ENCODE data around the gene TMEM25. TPM values are rescaled to one million over a fixed set of nuclear protein-coding genes. Genes with fewer than 3 reads are reported as not detected.
"Not testable (repeated sequence)": the region's sequence is repeated elsewhere in the genome, so short reads cannot be mapped to it uniquely, and the experiment has no call there.

The TMEM25 gene
- total RNA-seq = 10 to 100 TPM in 1 of 3 donors, 1 to 10 TPM in 2; 4.1 to 11.0 (median 9.3) TPM
- total RNA-seq (2013) = 5.1 TPM

DNA sequence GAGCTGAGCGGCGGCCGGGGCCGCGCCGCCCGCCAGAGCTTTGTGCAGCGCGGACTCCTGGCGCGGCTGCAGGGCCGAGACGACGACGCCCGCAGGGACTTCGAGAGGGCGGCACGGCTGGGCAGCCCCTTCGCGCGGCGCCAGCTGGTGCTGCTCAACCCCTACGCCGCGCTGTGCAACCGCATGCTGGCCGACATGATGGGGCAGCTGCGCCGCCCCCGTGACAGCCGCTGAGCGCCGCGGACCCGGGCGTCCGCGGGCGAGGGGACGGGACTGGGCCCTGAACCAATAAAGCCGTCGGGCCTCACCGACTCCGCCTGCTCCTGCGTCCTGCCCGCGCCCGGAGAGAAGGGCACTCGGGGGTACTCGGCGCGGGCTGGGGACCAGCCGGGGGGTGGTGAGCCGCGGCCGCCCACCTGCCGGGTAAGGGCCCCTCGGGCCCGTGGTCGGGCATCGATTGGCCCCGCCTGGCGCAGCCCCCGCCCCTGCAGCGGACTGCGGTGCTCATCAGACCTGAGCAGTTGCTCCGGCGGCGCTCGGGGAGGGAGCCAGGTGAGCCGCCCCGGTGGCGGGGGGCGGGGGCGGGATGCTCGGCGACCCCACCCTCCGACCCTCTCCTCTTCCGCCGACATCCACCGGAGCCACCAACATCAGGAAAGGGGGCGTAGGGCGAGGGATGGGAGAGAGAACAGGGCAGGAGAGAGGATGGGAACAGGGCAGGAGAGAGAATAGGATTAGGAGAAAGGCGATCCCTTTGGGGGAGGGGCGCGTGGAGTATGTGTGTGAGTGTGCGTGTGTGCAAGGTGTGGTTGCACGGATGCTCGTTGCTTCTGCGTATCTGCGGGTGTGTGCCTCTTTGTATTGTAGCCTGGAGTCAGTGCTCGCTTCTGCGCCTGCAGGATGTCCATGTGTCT, at the start of gene TMEM25:
TSS of gene TMEM25 (plus strand) at position 510 of the 914 bp plus-strand sequence. CDS start 610 bp downstream, outside the sequence.
- Histone ChIP-seq H3K27me3 (ENCODE audit: control insufficient read depth, insufficient read depth, low read length) (no peaks in the 10 kb centered on the region), H3K4me3 (ENCODE audit: low read length) (peak within 1 kb of the TSS; percentile 46), H3K4me1 (ENCODE audit: control insufficient read depth, insufficient read depth, low read length) (peaks cover 21% of the 10 kb centered on the region), H3K36me3 (ENCODE audit: control insufficient read depth, insufficient read depth, low read length) (no peaks in the 10 kb centered on the region), H3K9me3 (ENCODE audit: control insufficient read depth, insufficient read depth, low read length) (no peaks in the 10 kb centered on the region), H3K27ac (ENCODE audit: low read length) (no peak within 1 kb of the TSS)
- no peaks in the 10 kb centered on the region for H3K9me3 Mint-ChIP-seq
- 1% methylated on average over 92 of the region's 94 CpGs for WGBS (ENCODE audit: insufficient coverage)
- DNase-seq (peak; percentile 50 to 77), ATAC-seq (peak; percentile 81 to 83 (median 82))
- peak within 1 kb of the TSS; percentile 90 for H3K4me3 Mint-ChIP-seq
- no peaks in the 10 kb centered on the region for H3K36me3 Mint-ChIP-seq
- H3K4me1 Mint-ChIP-seq = peaks cover 32 to 33% of the 10 kb centered on the region in 2 donors
- peak within 1 kb of the TSS in 1 of 2 donors; percentile 76 for H3K27ac Mint-ChIP-seq
- TF ChIP-seq, protein P1, sequence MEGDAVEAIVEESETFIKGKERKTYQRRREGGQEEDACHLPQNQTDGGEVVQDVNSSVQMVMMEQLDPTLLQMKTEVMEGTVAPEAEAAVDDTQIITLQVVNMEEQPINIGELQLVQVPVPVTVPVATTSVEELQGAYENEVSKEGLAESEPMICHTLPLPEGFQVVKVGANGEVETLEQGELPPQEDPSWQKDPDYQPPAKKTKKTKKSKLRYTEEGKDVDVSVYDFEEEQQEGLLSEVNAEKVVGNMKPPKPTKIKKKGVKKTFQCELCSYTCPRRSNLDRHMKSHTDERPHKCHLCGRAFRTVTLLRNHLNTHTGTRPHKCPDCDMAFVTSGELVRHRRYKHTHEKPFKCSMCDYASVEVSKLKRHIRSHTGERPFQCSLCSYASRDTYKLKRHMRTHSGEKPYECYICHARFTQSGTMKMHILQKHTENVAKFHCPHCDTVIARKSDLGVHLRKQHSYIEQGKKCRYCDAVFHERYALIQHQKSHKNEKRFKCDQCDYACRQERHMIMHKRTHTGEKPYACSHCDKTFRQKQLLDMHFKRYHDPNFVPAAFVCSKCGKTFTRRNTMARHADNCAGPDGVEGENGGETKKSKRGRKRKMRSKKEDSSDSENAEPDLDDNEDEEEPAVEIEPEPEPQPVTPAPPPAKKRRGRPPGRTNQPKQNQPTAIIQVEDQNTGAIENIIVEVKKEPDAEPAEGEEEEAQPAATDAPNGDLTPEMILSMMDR (IDR thresholded peaks at IDR 0.05) = no peak
- no peaks in the 10 kb centered on the region for H3K27me3 Mint-ChIP-seq (ENCODE audit: low read depth in 2 of 2)
- intact Hi-C loops (cut with micrococcal nuclease) = loop anchor here (2.0 kb wide), 1 partner anchor 36 kb away; no protein-coding TSS in a partner anchor

DNA sequence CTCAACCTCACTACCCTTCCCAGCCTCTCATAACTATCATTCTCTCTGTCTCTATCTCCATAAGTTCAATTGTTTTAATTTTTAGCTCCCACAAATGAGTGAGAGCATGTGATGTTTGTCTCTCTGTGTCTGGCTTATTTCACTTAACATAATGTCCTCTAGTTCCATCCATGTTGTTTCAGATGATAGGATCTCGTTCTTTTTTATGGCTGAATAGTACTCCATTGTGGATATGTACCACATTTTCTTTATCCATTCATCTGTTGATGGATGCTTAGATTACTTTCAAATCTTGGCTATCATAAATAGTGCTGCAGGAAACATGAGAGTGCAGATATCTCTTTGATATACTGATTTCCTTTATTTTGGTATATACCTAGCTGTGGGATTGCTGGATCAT, 49.8 kb upstream of the TMEM25 start:
- ATAC-seq; H3K27me3 ChIP-seq (ENCODE audit: control insufficient read depth, insufficient read depth, low read length); H3K27me3 Mint-ChIP-seq (ENCODE audit: low read depth in 2 of 2); H3K4me3 ChIP-seq (ENCODE audit: low read length); DNase-seq; H3K27ac Mint-ChIP-seq; H3K9me3 ChIP-seq (ENCODE audit: control insufficient read depth, insufficient read depth, low read length); intact Hi-C loops (cut with micrococcal nuclease); H3K9me3 Mint-ChIP-seq; H3K4me1 Mint-ChIP-seq; H3K4me3 Mint-ChIP-seq; H3K27ac ChIP-seq (ENCODE audit: low read length); H3K4me1 ChIP-seq (ENCODE audit: control insufficient read depth, insufficient read depth, low read length): not testable (repeated sequence)
- peaks cover 83% of the 10 kb centered on the region for H3K36me3 ChIP-seq (ENCODE audit: control insufficient read depth, insufficient read depth, low read length)
- H3K36me3 Mint-ChIP-seq = peaks cover 31% of the 10 kb centered on the region
- WGBS (ENCODE audit: insufficient coverage) = no CpG with 5 or more reads among the region's 1 CpG

DNA sequence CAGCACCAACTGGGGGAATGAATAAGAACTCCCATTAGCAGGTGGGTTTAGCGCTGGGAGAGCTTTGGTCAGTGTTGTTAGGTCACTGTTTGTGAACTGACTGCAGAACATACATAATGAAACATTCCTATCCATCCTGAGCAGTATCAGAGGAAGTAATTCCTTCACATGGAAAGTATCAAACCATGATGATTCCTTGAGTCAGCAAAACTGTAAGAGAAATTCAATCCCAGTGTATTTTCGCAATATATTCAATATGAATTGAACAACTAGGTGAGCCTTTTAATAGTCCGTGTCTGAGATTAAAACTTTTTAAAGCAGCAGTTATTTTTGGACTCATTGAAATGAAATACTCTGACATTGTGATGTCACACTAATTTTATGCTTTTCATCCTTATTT, 46.6 kb upstream of the TMEM25 start:
- intact Hi-C loops (cut with micrococcal nuclease) = no loop called here
- peak overlapping the region; percentile 29 to 34 for H3K27ac Mint-ChIP-seq
- DNase-seq (no peak), ATAC-seq (no peak)
- Histone ChIP-seq H3K27ac (ENCODE audit: low read length) (no peak overlapping the region), H3K9me3 (ENCODE audit: control insufficient read depth, insufficient read depth, low read length) (no peaks in the 10 kb centered on the region), H3K4me3 (ENCODE audit: low read length) (no peak overlapping the region), H3K4me1 (ENCODE audit: control insufficient read depth, insufficient read depth, low read length) (no peaks in the 10 kb centered on the region), H3K27me3 (ENCODE audit: control insufficient read depth, insufficient read depth, low read length) (no peaks in the 10 kb centered on the region), H3K36me3 (ENCODE audit: control insufficient read depth, insufficient read depth, low read length) (peaks cover 68% of the 10 kb centered on the region)
- H3K4me1 Mint-ChIP-seq = no peaks in the 10 kb centered on the region
- H3K27me3 Mint-ChIP-seq (ENCODE audit: low read depth in 2 of 2) = no peaks in the 10 kb centered on the region
- TF ChIP-seq, protein P1 (IDR thresholded peaks at IDR 0.05) = no peak
- H3K36me3 Mint-ChIP-seq = peaks cover 21% of the 10 kb centered on the region
- H3K9me3 Mint-ChIP-seq = no peaks in the 10 kb centered on the region
- WGBS (ENCODE audit: insufficient coverage) = 100% methylated on average over 1 of the region's 3 CpGs
- H3K4me3 Mint-ChIP-seq = no peak overlapping the region

DNA sequence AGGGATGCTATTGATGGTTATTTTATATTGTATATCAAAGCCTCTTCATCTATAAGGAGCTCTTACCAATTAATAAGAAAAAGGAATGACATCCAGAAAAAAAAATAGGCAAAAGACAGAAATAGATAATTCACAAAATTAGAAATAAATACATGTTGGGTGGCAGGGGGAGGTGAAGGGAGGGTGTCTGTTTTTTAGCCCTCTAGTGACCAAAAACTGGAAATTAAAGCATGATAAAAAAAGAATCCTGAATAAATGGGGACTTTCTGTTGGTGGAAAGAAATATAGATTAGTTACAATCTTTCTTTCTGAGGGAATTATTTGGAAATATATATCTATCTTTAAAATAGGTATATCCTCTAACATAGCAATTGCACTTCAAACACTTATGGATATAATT, 45.7 kb upstream of the TMEM25 start:
- H3K36me3 ChIP-seq (ENCODE audit: control insufficient read depth, insufficient read depth, low read length) = peaks cover 68% of the 10 kb centered on the region
- no peak overlapping the region for H3K27ac ChIP-seq (ENCODE audit: low read length)
- no peaks in the 10 kb centered on the region for H3K4me1 ChIP-seq (ENCODE audit: control insufficient read depth, insufficient read depth, low read length)
- H3K4me3 ChIP-seq (ENCODE audit: low read length) = no peak overlapping the region
- Mint-ChIP-seq H3K4me1 (no peaks in the 10 kb centered on the region), H3K36me3 (peaks cover 21% of the 10 kb centered on the region), H3K27me3 (ENCODE audit: low read depth in 2 of 2) (no peaks in the 10 kb centered on the region), H3K27ac (peak overlapping the region in 1 of 2 donors; percentile 34), H3K9me3 (no peaks in the 10 kb centered on the region), H3K4me3 (no peak overlapping the region)
- TF ChIP-seq, protein P1 (IDR thresholded peaks at IDR 0.05) = peak; percentile 16
- peak in 1 of 2 donors; percentile 21 for DNase-seq
- H3K27me3 ChIP-seq (ENCODE audit: control insufficient read depth, insufficient read depth, low read length) = no peaks in the 10 kb centered on the region
- ATAC-seq = no peak
- intact Hi-C loops (cut with micrococcal nuclease) = loop anchor here (5.0 kb wide), 2 partner anchors 123 to 188 kb away; no protein-coding TSS in a partner anchor
- no peaks in the 10 kb centered on the region for H3K9me3 ChIP-seq (ENCODE audit: control insufficient read depth, insufficient read depth, low read length)
